NAMALWA (cell line): Measurements from ENCODE around the gene RCL1.
"Not testable (repeated sequence)": the region's sequence is repeated elsewhere in the genome, so short reads cannot be mapped to it uniquely, and the experiment has no call there.

Experiments used
- DNase-seq: peaks from one replicate; pipeline ENCODE4 v3.0.0-alpha.2; 2015; ENCODE audit warnings: low spot score

RCL1 gene

GRCh38 chr9:4886698-4887097 is 94.0 kb downstream of the RCL1 start:
- DNase-seq = no peak

- no peak for DNase-seq
Observed at GRCh38 chr9:4887556-4887955, 94.8 kb downstream of the RCL1 start.

GRCh38 chr9:4890242-4890641 is 97.5 kb downstream of the RCL1 start:
- DNase-seq = no peak

GRCh38 chr9:4890929-4891328 is 98.2 kb downstream of the RCL1 start:
- DNase-seq = no peak

- DNase-seq = no peak
Observed at GRCh38 chr9:4891674-4892073, 98.9 kb downstream of the RCL1 start.

GRCh38 chr9:4892501-4893194 is 99.9 kb downstream of the RCL1 start:
- DNase-seq = no peak

GRCh38 chr9:4894076-4894475 is 101.3 kb downstream of the RCL1 start:
- DNase-seq = no peak

GRCh38 chr9:4899853-4900252 is 107.1 kb downstream of the RCL1 start:
- not testable (repeated sequence) for DNase-seq

GRCh38 chr9:4901401-4902134 is 108.8 kb downstream of the RCL1 start:
- DNase-seq = not testable (repeated sequence)

GRCh38 chr9:4902135-4902475 is 109.4 kb downstream of the RCL1 start:
- no peak for DNase-seq

- DNase-seq = no peak
Observed at GRCh38 chr9:4904322-4905134, 111.8 kb downstream of the RCL1 start.

- DNase-seq = no peak
Observed at GRCh38 chr9:4905135-4905490, 112.4 kb downstream of the RCL1 start.
